ENCODE data around the gene CASKIN1.
A peak's percentile ranks its signal among the peaks of the same experiment; 100 is the strongest.

CASKIN1 gene

DNA sequence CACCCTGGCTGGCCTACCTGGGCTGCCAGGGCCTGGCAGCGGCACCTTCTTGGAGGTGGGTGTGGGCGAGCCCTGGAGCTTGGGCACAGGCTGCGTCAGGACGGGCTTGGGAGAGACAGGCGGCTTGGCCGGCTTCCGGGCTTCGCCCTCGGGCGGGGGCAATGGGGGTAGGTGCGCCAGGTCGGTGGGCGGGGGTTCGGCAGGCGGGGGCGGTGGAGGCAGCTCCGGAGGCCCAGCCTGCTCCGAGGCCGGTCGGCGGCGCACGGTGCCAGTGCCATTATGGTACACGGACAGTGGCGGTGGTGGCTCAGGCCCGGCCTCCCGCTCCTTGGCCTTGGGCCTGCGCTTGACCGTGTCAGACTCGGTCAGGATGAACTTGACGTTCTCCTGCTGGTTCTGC, 16.8 kb downstream of the CASKIN1 start:
- H2BK5ac ChIP-seq (ENCODE audit: low read length) = no peak overlapping the region
- H3K4me1 ChIP-seq (ENCODE audit: control insufficient read depth in 2 of 2, insufficient read depth in 1 of 2, low read depth in 1 of 2, low read length in 2 of 2) = peaks cover 0 to 3% of the 10 kb centered on the region in 2 donors
- H2BK12ac ChIP-seq (ENCODE audit: low read length) = no peak overlapping the region
- no peak overlapping the region for H2AFZ ChIP-seq (ENCODE audit: low read length)
- H3K4me3 ChIP-seq (ENCODE audit: low read length in 2 of 2) = no peak overlapping the region
- H3K18ac ChIP-seq (ENCODE audit: low read length) = peak overlapping the region; percentile 76
- no peak overlapping the region for H4K91ac ChIP-seq (ENCODE audit: low read depth, low read length, poor library complexity)
- no peak overlapping the region for H2BK15ac ChIP-seq (ENCODE audit: low read length)
- H4K8ac ChIP-seq (ENCODE audit: low read depth, low read length) = no peak overlapping the region
- H3K79me1 ChIP-seq (ENCODE audit: low read depth, low read length) = peaks cover 2% of the 10 kb centered on the region
- no peak overlapping the region for H3K14ac ChIP-seq (ENCODE audit: low read length)
- no peaks in the 10 kb centered on the region for H3K9me3 ChIP-seq (replicated peaks in 1 of 2; ENCODE audit: control insufficient read depth in 2 of 2, insufficient read depth in 1 of 2, low read depth in 1 of 2, low read length in 2 of 2)
- H3K4ac ChIP-seq (ENCODE audit: low read length) = no peak overlapping the region
- H2BK120ac ChIP-seq (ENCODE audit: low read depth, low read length) = no peak overlapping the region
- peaks cover 18 to 53% of the 10 kb centered on the region in 2 donors for H3K36me3 ChIP-seq (replicated peaks in 1 of 2; ENCODE audit: control insufficient read depth in 2 of 2, insufficient read depth in 2 of 2, low read length in 2 of 2)
- H3K9ac ChIP-seq (ENCODE audit: low read depth, low read length, poor library complexity) = no peak overlapping the region
- peak overlapping the region; percentile 83 for H2AK5ac ChIP-seq (ENCODE audit: low read depth, low read length)
- no peak overlapping the region for H3K4me2 ChIP-seq (ENCODE audit: insufficient read depth, low read length, poor library complexity, severe bottlenecking)
- no CpG with 5 or more reads among the region's 31 CpGs for WGBS, 2 donors (ENCODE audit: extremely low coverage in 2 of 2, insufficient read length in 2 of 2, insufficient replicate concordance in 1 of 2)
- H3K23ac ChIP-seq (ENCODE audit: low read depth, low read length, poor library complexity) = no peak overlapping the region
- H3K27me3 ChIP-seq (ENCODE audit: control insufficient read depth in 3 of 3, insufficient read depth in 3 of 3, low read depth in 1 of 3, low read length in 3 of 3) = no peaks in the 10 kb centered on the region
- H3K27ac ChIP-seq (replicated peaks; ENCODE audit: low read length) = no peak overlapping the region
- DNase-seq (ENCODE audit: low spot score) = no peak

GRCh38 chr16:2179107-2179501, 17.3 kb downstream of the CASKIN1 start:
- Histone ChIP-seq H3K4me2 (ENCODE audit: insufficient read depth, low read length, poor library complexity, severe bottlenecking) (peak overlapping the region; percentile 18), H3K27me3 (ENCODE audit: control insufficient read depth in 3 of 3, insufficient read depth in 3 of 3, low read depth in 1 of 3, low read length in 3 of 3) (no peaks in the 10 kb centered on the region), H3K4me1 (ENCODE audit: control insufficient read depth in 2 of 2, insufficient read depth in 1 of 2, low read depth in 1 of 2, low read length in 2 of 2) (peaks cover 0 to 3% of the 10 kb centered on the region in 2 donors), H2AK5ac (ENCODE audit: low read depth, low read length) (peak overlapping the region; percentile 83), H3K14ac (ENCODE audit: low read length) (no peak overlapping the region), H2BK12ac (ENCODE audit: low read length) (no peak overlapping the region), H4K91ac (ENCODE audit: low read depth, low read length, poor library complexity) (no peak overlapping the region), H4K8ac (ENCODE audit: low read depth, low read length) (no peak overlapping the region), H3K27ac (replicated peaks; ENCODE audit: low read length) (no peak overlapping the region), H3K79me1 (ENCODE audit: low read depth, low read length) (peaks cover 2% of the 10 kb centered on the region), H3K4me3 (ENCODE audit: low read length in 2 of 2) (no peak overlapping the region), H2BK5ac (ENCODE audit: low read length) (no peak overlapping the region), H3K23ac (ENCODE audit: low read depth, low read length, poor library complexity) (no peak overlapping the region), H2AFZ (ENCODE audit: low read length) (no peak overlapping the region), H2BK15ac (ENCODE audit: low read length) (no peak overlapping the region), H3K18ac (ENCODE audit: low read length) (peak overlapping the region; percentile 76), H3K36me3 (replicated peaks in 1 of 2; ENCODE audit: control insufficient read depth in 2 of 2, insufficient read depth in 2 of 2, low read length in 2 of 2) (peaks cover 23 to 58% of the 10 kb centered on the region in 2 donors), H3K4ac (ENCODE audit: low read length) (peak overlapping the region; percentile 53), H3K9me3 (replicated peaks in 1 of 2; ENCODE audit: control insufficient read depth in 2 of 2, insufficient read depth in 1 of 2, low read depth in 1 of 2, low read length in 2 of 2) (no peaks in the 10 kb centered on the region), H3K9ac (ENCODE audit: low read depth, low read length, poor library complexity) (no peak overlapping the region), H2BK120ac (ENCODE audit: low read depth, low read length) (no peak overlapping the region)
- DNase-seq (ENCODE audit: low spot score) = no peak
- WGBS, 2 donors (ENCODE audit: extremely low coverage in 2 of 2, insufficient read length in 2 of 2, insufficient replicate concordance in 1 of 2) = no CpG with 5 or more reads among the region's 50 CpGs

- H2BK120ac ChIP-seq (ENCODE audit: low read depth, low read length) = no peak overlapping the region
- H3K9ac ChIP-seq (ENCODE audit: low read depth, low read length, poor library complexity) = no peak overlapping the region
- H2AK5ac ChIP-seq (ENCODE audit: low read depth, low read length) = peak overlapping the region; percentile 83
- peak overlapping the region; percentile 57 for H3K18ac ChIP-seq (ENCODE audit: low read length)
- H4K91ac ChIP-seq (ENCODE audit: low read depth, low read length, poor library complexity) = no peak overlapping the region
- no peak overlapping the region for H3K4me3 ChIP-seq (ENCODE audit: low read length in 2 of 2)
- no peaks in the 10 kb centered on the region for H3K9me3 ChIP-seq (replicated peaks in 1 of 2; ENCODE audit: control insufficient read depth in 2 of 2, insufficient read depth in 1 of 2, low read depth in 1 of 2, low read length in 2 of 2)
- no peak overlapping the region for H3K4ac ChIP-seq (ENCODE audit: low read length)
- H3K36me3 ChIP-seq (replicated peaks in 1 of 2; ENCODE audit: control insufficient read depth in 2 of 2, insufficient read depth in 2 of 2, low read length in 2 of 2) = peaks cover 27 to 61% of the 10 kb centered on the region in 2 donors
- H3K14ac ChIP-seq (ENCODE audit: low read length) = no peak overlapping the region
- H2BK12ac ChIP-seq (ENCODE audit: low read length) = no peak overlapping the region
- H2BK5ac ChIP-seq (ENCODE audit: low read length) = no peak overlapping the region
- H3K4me2 ChIP-seq (ENCODE audit: insufficient read depth, low read length, poor library complexity, severe bottlenecking) = peak overlapping the region; percentile 18
- peaks cover 0 to 3% of the 10 kb centered on the region in 2 donors for H3K4me1 ChIP-seq (ENCODE audit: control insufficient read depth in 2 of 2, insufficient read depth in 1 of 2, low read depth in 1 of 2, low read length in 2 of 2)
- H3K27me3 ChIP-seq (ENCODE audit: control insufficient read depth in 3 of 3, insufficient read depth in 3 of 3, low read depth in 1 of 3, low read length in 3 of 3) = no peaks in the 10 kb centered on the region
- no peak overlapping the region for H3K27ac ChIP-seq (replicated peaks; ENCODE audit: low read length)
- H3K23ac ChIP-seq (ENCODE audit: low read depth, low read length, poor library complexity) = no peak overlapping the region
- no CpG with 5 or more reads among the region's 106 CpGs for WGBS, 2 donors (ENCODE audit: extremely low coverage in 2 of 2, insufficient read length in 2 of 2, insufficient replicate concordance in 1 of 2)
- no peak overlapping the region for H2BK15ac ChIP-seq (ENCODE audit: low read length)
- H3K79me1 ChIP-seq (ENCODE audit: low read depth, low read length) = peaks cover 2% of the 10 kb centered on the region
- DNase-seq (ENCODE audit: low spot score) = no peak
- H2AFZ ChIP-seq (ENCODE audit: low read length) = no peak overlapping the region
- no peak overlapping the region for H4K8ac ChIP-seq (ENCODE audit: low read depth, low read length)
Measured at GRCh38 chr16:2178321-2179106, 17.9 kb downstream of the CASKIN1 start.

DNA sequence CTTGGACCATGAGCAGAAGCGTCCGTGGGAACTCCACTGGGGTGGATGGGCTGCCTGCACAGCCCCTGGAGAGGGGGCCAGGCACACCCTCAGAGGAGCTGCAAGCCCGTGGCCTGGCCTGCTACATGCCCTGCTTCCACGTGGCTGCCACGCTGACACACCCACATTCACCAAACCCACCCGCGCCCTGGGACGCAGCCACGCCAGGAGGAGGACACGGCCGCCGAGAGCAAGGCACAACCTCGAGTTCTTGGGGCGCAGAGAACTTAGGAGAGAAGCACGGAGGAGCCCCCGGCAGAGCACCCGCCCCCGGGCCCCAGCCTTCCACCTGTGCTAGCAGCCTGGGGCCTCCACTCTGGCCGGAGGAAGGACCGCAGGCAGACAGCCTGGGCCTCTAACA, 18.8 kb downstream of the CASKIN1 start:
- H3K27ac ChIP-seq (replicated peaks; ENCODE audit: low read length) = no peak overlapping the region
- H3K9ac ChIP-seq (ENCODE audit: low read depth, low read length, poor library complexity) = no peak overlapping the region
- no peak overlapping the region for H3K4ac ChIP-seq (ENCODE audit: low read length)
- H3K27me3 ChIP-seq (ENCODE audit: control insufficient read depth in 3 of 3, insufficient read depth in 3 of 3, low read depth in 1 of 3, low read length in 3 of 3) = no peaks in the 10 kb centered on the region
- no peak overlapping the region for H4K91ac ChIP-seq (ENCODE audit: low read depth, low read length, poor library complexity)
- no peaks in the 10 kb centered on the region for H3K9me3 ChIP-seq (replicated peaks in 1 of 2; ENCODE audit: control insufficient read depth in 2 of 2, insufficient read depth in 1 of 2, low read depth in 1 of 2, low read length in 2 of 2)
- peaks cover 25 to 63% of the 10 kb centered on the region in 2 donors for H3K36me3 ChIP-seq (replicated peaks in 1 of 2; ENCODE audit: control insufficient read depth in 2 of 2, insufficient read depth in 2 of 2, low read length in 2 of 2)
- WGBS, 2 donors (ENCODE audit: extremely low coverage in 2 of 2, insufficient read length in 2 of 2, insufficient replicate concordance in 1 of 2) = no CpG with 5 or more reads among the region's 20 CpGs
- no peak overlapping the region for H3K4me3 ChIP-seq (ENCODE audit: low read length in 2 of 2)
- H2BK120ac ChIP-seq (ENCODE audit: low read depth, low read length) = no peak overlapping the region
- H3K18ac ChIP-seq (ENCODE audit: low read length) = no peak overlapping the region
- H2AK5ac ChIP-seq (ENCODE audit: low read depth, low read length) = no peak overlapping the region
- H3K79me1 ChIP-seq (ENCODE audit: low read depth, low read length) = peaks cover 2% of the 10 kb centered on the region
- no peak overlapping the region for H2BK12ac ChIP-seq (ENCODE audit: low read length)
- H3K4me2 ChIP-seq (ENCODE audit: insufficient read depth, low read length, poor library complexity, severe bottlenecking) = no peak overlapping the region
- H3K4me1 ChIP-seq (ENCODE audit: control insufficient read depth in 2 of 2, insufficient read depth in 1 of 2, low read depth in 1 of 2, low read length in 2 of 2) = peaks cover 0 to 3% of the 10 kb centered on the region in 2 donors
- no peak overlapping the region for H2AFZ ChIP-seq (ENCODE audit: low read length)
- no peak for DNase-seq (ENCODE audit: low spot score)
- H4K8ac ChIP-seq (ENCODE audit: low read depth, low read length) = no peak overlapping the region
- no peak overlapping the region for H3K14ac ChIP-seq (ENCODE audit: low read length)
- no peak overlapping the region for H2BK15ac ChIP-seq (ENCODE audit: low read length)
- no peak overlapping the region for H3K23ac ChIP-seq (ENCODE audit: low read depth, low read length, poor library complexity)
- peak overlapping the region; percentile 5 for H2BK5ac ChIP-seq (ENCODE audit: low read length)

All from neuronal stem cell (in vitro differentiated cells).